HG03025 (cell line): Measurements from ENCODE around the gene ZNF3.
A peak's percentile ranks its signal among the peaks of the same experiment; 100 is the strongest.

Experiments
- ATAC-seq: cut with Tn5 transposase; IDR thresholded peaks from one replicate; pipeline ENCODE4 v1.9.1; 2021; ENCODE audit warnings: mild to moderate bottlenecking, moderate library complexity; ENCODE audit not compliant: unreplicated experiment, low FRiP score

Gene ZNF3

DNA sequence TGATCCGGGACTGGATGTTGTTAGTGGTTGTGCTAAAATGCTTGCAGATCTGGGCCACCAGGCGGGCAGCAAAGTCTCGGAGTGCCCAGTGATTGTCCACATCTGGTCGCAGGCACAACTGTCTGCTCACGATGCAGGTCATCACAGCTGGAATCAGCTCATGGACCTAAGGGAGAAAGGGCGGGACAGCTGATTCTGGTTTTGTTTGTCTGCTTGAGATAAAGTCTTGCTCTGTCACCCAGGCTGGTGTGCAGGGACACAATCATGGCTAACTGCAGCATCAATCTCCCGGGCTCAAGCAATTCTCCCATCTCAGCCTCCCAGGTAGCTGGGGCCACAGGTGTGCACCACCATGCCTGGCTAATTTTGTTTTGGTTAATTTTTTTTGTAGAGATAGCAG, 29.6 kb upstream of the ZNF3 start:
- no peak for ATAC-seq

DNA sequence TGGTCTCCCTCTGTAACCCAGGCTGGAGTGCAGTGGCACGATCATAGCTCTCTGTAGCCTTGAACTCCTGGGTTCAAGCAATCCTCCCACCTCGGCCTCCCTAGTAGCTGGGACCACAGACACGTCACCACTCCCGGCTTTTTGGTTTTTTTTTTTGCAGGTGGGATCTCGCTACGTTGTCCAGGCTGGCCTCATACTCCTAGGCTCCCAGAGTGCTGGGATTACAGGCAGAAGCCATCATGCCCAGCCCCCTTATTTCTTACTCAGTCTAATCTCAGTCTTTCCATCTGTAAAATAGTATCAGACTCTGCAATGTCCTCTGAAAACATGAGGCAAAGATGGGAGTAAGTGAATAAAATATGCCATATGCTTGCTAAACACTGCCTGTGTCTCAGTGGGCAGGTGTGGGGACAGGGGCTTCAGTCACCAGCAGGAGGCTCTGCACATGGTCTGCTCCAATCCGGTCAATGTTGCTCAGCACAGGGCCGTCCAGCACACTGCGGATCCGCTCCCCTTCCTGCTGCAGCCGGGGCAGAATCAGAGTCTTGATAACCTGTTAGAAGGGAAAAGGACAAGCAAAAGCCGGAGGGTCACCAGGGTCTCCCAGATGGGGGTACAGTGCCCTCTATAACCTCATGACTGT, 28.1 kb upstream of the ZNF3 start:
- ATAC-seq, result no peak

DNA sequence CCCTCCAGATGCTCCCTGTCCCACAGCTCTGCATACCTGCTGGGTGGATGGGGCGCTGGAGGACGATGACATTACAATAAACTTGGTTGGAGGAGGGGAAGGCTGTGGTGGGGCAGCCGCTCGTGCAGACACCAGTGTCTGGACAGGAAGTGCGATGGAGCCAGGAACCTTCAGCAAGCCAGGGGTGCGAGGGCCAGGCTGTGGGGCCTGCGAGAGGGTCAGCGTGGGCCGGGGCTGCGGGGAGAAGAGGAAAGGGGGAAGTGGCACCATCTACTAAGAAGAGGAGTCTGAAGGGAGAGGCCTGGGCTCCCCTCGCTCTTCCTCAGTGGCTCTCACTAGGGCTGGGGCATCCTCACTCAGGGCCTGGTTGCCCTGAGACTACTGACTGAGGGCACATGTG, 26.4 kb upstream of the ZNF3 start:
- ATAC-seq, result no peak

DNA sequence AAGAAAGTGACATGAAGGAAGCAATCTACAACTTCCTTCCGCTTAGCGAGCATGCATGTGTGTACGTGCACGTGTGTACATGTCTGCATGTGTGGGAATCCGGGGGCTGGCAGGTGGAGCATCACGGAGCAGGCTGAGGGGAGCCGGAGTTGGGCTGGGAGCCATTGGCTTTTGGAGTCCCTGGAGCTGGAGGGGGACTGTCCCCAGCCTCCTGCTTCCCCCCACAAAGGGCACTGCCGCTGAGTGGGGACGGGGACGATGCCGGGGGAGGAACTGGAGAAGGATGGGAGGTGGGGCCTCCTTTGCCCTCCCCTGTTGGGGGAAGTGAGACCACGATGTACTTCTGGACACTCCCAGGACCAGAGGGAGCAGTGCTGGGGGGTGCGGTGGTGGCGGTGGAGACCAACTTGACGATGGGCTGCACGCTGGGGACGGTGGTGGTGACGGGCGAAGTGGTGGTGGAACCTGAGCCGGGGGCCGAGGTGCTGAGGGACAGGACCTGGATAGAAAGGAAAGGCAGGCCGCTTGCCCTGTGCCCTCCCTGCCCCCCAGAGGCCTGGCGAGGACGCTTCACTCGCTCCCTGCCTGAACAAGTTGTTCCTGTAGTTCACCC, 25.7 kb upstream of the ZNF3 start:
- no peak for ATAC-seq

DNA sequence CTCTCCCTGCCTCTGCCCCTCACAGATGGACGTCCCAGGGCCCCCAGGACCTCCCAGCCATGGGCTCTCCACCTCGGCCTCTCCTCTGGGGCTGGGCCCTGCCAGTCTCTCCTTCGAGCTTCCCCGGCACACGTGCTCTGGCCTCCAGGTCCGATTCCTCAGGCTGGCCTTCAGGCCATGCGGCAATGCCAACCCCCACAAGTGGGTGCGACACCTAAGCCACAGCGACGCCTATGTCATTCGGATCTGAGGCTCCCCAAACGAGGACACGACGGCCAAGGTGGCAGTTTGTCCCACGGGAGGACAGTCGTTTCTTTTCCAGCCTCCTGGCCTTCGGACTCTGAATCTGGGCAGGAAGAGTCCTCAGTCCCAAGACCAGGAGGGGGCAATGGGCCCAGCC, 25.1 kb upstream of the ZNF3 start:
- ATAC-seq, result no peak

DNA sequence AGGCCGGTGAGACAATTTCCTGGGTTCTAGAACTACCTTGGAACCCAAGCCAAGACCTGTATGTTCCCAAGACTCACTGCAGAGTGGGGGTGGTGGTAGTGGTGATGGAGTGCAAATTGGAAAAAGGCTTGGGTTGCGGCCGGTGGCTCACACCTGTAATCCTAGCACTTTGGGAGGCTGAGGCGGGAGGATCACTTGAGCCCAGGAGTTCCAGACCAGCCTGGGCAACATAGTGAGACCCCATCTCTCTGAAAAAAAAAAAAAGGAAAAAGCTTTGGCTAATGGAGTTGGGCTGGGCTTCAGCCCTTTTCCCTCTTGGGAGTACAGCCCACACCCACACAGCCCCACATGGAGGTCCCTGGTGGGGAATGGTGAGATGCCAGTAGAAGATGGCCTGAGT, 24.0 kb upstream of the ZNF3 start:
- no peak for ATAC-seq

DNA sequence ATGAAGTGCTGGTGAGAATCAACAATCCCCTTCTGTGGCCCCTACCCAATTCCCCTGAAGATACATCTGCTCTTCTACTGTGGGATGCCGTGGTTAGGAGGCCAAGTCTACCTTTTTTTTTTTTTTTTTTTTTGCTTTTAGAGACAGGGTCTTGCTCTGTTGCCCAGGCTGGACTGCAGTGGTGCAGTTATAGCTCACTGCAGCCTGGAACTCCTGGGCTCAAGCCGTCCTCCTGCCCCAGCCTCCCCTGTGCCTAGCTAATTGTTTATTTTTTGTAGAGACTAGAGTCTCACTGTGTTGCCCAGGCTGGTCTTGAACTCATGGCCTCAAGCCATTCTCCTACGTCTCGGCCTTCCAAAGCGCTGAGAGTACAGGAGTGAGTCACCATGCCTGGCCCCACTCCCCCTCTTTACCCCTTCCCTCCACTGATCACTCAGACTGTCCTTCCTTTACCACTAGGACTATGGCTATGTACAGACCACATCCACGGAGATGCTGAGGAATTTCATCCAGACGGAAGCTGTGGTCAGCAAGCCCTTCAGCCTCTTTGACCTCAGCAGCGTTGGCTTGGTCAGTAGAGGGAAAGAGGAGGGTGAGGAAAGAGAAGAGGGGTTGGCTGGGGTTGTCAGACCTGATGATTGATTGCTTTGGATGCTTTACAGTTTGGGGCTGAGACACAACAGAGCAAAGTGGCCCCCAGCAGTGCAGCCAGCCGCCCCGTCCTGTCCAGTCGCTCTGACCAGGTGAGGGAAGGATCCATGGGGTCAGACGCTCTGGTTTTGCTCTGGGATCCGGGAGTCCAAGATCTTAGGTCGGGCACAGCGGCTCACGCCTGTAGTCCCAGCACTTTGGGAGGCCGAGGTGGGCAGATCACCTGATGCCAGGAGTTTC, 21.7 kb upstream of the ZNF3 start:
- no peak for ATAC-seq

DNA sequence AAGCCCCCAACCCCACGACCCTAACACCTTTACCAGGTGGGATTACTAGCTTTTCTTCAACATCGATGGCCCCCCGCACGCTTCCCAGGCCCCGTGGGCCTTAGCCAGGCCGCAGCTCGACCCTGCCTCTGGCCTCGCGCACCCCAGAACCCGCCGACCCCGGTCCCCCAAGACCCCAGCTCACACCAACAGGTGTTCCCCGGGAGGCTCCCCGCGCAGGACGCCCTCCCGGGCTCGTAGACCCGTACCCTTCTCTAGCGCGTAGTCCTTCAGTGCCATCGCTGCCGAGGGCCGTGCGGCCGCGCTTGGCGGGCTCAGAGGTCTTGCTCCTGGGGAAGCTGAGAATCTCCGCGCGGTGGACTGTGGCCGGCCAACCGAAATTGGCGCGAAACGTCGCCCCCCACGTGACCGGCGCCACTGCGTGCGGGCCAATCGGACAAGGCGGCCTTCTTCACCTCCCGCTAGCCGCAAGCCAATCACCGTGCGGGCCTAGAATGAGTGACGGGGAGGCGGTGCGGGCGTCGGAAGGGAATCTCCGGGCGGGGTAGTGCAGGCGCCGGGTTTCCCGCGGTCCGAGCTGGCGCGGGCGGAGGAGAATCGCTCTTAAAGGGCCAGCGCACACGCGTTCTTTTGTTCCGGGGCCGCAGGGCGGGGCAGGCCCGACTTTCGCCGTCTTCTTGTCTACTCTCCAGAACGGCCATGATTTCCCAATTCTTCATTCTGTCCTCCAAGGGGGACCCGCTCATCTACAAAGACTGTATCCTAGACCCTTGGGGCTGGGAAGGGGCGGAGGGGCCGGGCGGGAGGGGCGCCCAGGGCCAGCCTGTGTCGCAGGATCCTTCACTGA, 19.7 kb upstream of the ZNF3 start, which contains the start of the genes AP4M1 and MCM7:
Gene AP4M1 (plus strand): TSS at position 628 of the 847 bp plus-strand sequence. CDS start 72 bp downstream, at position 700.
Gene MCM7 (minus strand): TSS at position 382 of the 847 bp plus-strand sequence. CDS start 103 bp downstream, at position 279.
- peak; percentile 81 for ATAC-seq

DNA sequence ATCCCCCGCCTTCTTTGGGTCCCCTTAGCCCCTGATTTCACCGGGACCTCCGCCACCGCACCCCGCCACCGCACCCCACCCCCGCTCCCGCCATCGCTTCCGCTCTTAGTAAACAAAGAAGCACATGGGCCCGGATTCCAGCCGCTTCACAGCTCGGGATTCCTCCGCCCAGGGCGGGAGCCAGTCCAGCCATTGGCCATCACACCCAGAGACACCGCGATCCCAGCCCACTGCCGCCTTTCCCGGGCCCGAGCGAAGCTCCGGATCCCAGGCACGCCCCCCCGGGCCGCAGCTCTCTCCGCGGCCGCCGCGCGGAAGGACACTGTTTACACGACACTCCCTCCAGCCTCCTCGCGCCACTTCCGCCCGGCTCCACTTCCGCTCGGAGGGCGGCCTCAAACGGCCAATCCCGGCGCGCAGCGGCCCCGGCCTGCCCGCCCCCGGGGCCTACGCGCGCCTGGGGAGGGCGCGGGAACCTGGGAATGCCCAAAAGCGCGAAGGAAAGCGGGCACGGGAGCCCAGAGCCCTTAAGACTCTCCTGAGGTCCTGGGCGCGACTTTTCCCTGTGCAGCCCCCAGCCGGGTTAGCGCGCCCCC, 19.0 kb upstream of the ZNF3 start:
- ATAC-seq, result peak; percentile 72

DNA sequence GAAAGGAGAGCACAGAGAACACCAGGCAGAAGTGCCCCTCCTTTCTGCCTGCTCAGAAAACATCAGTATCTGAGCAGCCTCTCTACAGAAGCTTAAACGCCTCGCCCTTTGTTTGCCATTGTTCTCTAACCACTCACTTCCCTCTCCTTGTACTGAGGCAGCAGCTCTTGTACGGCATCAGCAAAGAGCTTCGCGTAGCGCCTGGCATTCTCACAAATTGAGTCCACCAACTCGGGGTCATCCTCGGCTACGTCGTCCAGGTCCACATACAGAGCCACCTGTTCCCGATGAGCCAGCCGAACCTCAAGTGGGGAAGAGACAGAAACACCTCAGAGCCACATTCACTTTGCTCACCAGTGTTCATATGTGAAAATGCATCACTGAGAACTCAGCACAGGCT, 17.9 kb upstream of the ZNF3 start:
- ATAC-seq, result no peak

DNA sequence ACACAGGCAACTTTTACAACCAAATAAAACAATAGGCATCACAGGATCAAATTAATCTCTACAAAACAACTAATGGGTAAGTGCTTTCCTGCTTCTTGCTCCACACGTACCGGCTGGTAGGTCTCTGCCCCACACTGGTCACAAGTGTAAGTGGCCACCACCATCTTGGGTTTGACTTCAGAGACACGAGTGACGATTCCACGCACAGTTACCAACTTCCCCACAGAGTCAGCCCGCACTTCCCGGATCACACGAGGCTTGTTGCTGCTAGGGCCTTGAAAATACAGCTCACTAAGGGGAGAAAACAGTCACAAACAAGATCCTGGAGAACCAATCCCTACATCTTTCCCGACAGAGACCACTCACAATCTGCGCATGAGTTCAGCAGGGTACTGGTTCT, 17.4 kb upstream of the ZNF3 start:
- no peak for ATAC-seq

DNA sequence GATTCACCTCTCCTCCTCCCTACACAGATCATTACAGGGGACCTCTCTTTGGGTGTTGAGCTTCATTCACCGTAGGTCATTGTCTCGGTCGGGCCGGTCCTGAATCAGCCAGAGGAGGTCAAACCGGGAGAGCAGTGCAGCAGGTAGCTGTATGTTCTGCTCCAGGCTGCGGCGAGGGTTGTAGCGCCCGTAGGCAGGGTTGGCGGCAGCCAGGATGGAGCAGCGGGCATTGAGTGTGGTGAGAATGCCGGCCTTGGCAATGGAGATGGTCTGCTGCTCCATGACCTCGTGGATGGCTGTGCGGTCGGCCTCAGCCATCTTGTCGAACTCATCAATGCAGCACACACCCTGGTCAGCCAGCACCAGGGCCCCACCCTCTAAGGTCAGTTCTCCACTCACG, 14.2 kb upstream of the ZNF3 start:
- no peak for ATAC-seq

DNA sequence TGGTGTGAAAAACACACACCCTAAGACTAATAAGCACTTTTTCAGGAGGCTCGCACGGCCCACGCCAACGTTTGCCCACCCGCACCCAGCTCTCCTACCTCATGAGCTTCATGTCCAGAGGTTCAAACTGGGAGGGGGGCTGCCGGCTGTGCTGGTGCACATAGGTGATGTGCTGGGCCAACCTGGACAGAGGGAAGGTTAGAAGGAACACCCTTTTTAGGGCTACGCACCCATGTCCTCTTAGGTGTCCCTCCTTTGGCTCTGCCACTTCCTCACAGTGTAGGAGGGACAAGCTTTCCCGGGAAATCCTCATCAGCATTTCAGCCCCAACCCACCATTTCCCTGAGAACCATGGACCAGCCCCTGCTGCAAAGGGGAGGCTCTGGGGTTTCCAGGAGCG, 13.8 kb upstream of the ZNF3 start:
- ATAC-seq, result no peak

DNA sequence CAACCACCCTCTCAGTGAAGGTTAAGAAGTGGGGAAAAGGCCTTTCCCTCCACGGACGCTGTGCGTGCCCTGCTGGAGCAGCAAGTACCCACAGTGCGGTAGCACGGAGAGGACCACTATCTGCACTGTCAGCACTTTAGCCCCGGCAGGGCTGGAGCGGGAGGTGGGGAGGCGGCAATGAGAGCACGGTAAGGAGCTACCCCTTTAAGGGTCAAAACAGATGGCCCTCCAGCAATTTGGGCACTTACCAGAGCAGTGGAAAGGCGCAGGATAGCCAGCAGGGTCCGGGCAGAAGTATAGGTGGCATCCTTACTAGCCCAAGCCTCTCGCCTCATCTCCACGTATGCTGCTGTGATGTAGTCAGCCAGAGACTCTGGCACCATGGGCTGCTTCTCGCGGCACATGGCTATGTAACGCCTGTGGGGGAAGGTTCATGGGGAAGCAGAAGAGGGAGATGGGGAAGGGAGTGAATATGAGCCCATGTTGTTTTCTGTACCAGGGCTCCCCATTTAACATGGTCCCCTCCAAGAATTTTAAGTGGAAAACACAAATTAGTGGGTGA, 12.5 kb upstream of the ZNF3 start:
- no peak for ATAC-seq

DNA sequence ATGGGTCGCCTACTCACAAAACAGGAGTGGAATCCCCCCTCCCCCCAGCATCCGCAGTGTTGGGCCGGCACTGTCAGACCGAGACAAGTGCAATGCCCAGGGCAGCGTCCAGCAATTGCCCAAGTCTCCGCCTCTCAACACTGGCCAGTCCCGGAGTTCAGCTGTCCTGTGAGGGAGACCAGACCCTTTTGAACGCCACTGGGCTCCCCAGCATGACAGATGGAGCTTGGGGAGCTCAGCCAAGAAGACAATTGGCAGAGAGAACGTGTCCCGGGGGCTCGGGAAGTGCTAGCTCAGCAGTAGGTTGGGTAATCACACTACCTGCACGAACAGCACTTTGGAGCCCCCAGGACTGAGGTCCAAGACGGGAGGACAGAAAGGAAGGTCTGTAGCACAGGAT, 12.0 kb upstream of the ZNF3 start:
- no peak for ATAC-seq

DNA sequence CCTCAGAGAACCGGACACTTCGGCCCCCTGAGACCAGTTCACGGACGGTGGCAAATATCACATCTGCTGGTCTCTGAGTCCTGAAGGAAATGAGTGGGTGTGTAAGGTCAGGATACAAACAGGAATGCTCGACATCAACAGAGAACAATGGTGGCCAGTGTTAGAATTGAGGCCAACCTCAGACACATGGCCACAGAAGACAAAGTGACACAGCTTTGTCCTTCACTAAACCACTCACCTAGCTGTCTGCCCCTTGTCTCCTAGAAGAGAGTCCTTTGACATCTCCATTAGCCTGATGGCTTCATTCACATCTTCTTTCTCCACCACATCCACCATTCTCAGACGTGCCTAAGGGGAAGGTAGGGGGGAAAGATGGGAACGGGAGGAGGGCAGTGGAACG, 11.5 kb upstream of the ZNF3 start:
- no peak for ATAC-seq

DNA sequence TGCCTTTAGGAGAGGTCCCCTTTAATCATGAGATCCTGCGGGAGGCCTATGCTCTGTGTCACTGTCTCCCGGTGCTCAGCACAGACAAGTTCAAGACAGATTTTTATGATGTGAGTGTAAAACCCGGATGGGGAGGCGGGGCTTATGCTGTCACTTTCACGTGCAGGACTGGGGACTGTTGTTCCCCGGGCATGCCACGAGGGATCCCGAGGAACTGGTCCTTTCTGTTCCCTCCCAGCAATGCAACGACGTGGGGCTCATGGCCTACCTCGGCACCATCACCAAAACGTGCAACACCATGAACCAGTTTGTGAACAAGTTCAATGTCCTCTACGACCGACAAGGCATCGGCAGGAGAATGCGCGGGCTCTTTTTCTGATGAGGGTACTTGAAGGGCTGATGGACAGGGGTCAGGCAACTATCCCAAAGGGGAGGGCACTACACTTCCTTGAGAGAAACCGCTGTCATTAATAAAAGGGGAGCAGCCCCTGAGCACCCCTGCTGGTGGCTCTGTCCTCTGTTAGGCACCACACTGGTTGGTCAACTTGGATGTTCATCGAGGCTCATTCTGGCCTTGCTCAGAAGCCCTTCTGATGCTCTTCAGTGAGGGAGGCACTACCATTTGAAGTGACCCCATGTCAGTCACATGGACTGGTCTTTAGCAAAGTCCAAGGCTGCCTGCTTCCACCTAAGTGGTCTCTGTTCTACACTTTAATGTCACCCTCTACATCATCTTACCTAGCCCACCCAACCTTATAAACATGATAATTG, 10.1 kb upstream of the ZNF3 start:
- ATAC-seq, result no peak

DNA sequence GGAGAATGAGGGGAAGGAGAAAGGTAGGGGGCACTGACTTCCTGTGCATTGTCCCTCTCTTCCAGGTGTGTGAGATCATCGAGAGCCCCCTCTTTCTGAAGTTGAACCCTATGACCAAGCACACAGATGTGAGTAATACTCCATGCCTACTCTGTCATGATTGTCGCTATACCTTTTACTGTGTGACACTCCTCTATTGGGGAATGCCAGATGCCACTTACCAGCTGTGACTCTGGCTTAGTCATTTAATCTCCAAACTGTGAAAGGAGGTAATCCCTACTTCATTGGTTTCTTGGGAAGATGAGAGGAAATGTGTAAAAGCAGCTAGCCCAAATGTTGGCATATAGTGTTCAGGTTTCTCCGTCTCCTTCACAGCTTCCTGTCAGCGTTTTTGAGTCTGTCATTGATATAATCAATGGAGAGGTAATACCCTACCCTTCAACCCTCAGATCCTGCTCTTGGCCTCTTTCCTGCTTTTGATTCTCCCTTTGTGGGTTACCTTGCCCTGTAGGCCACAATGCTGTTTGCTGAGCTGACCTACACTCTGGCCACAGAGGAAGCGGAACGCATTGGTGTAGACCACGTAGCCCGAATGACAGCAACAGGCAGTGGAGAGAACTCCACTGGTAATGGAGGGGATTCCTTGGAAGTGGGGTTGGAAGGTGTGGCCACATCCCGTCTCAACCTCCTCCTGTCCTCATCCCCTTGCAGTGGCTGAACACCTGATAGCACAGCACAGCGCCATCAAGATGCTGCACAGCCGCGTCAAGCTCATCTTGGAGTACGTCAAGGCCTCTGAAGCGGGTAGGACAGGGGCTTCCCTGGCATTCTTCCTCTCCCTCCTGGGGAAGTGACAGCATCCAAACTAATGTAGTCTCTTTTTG, 9.2 kb upstream of the ZNF3 start:
- ATAC-seq, result no peak
